Tibial nerve (tissue), 4 donors: Measurements from ENCODE around the gene DHRS2. TPM values are rescaled to one million over a fixed set of nuclear protein-coding genes. Genes with fewer than 3 reads are reported as not detected.

Experiments used
- DNase-seq, 2 donors: peaks; one replicate each; pipeline ENCODE4 v3.0.0-alpha.2; 2019; ENCODE audit warnings: low spot score in 2 of 2
- H3K27ac ChIP-seq, 4 donors: fragments of 200-600 bp; sonication (generic) in 3 of 4; one replicate each; pipeline ENCODE4 v1.5.1; 2017 to 2019; ENCODE audit warnings: mild to moderate bottlenecking in 1 of 4
- H3K27me3 ChIP-seq, 2 donors: fragments of 200-600 bp; sonication (generic) in 1 of 2; one replicate each; pipeline versions ENCODE4 v1.5.1 to v1.6.0; 2017 to 2019
- H3K36me3 ChIP-seq, 3 donors: fragments of 200-600 bp; sonication (generic); one replicate each; pipeline ENCODE4 v1.5.1; 2018 to 2019
- H3K4me1 ChIP-seq, 4 donors: fragments of 200-600 bp; sonication (generic) in 3 of 4; one replicate each; pipeline ENCODE4 v1.5.1; 2017 to 2019
- H3K4me3 ChIP-seq, 4 donors: fragments of 200-600 bp; sonication (generic) in 3 of 4; one replicate each; pipeline ENCODE4 v1.5.1; 2017 to 2019; ENCODE audit warnings: mild to moderate bottlenecking in 1 of 4, moderate library complexity in 1 of 4
- H3K9me3 ChIP-seq, 4 donors: fragments of 200-600 bp; sonication (generic) in 3 of 4; one replicate each; pipeline ENCODE4 v1.5.1; 2017 to 2019
- EP300 ChIP-seq, 2 donors: sonication (generic); formaldehyde crosslinking; IDR thresholded peaks; one replicate each; pipeline ENCODE4 v1.6.1; 2017; ENCODE audit warnings: antibody characterized with exemption in 2 of 2, mild to moderate bottlenecking in 1 of 2
- POLR2A ChIP-seq, 2 donors: fragments of 450-650 bp; IDR thresholded peaks; one replicate each; pipeline ENCODE4 v1.6.1; 2017; ENCODE audit warnings: antibody characterized with exemption in 2 of 2, mild to moderate bottlenecking in 2 of 2, moderate library complexity in 2 of 2
- WGBS, 2 donors: methylation state at CpG; one replicate each; pipeline ENCODE4 v1.1.5; 2018; 5-methylcytosine and 5-hydroxymethylcytosine counted together
- total RNA-seq, 4 donors: library from RNA; depleted of rRNA; stranded (reverse); fragments of >200 nt; gene quantifications; one replicate each; pipeline ENCODE4 v1.1.0, GENCODE V29; 2016
- TF ChIP-seq, protein P1 (sequence below), 5 experiments: fragments of 200-600 bp in 3 of 5; fragments of 450-650 bp in 2 of 5; sonication (generic) in 3 of 5; IDR thresholded peaks; one replicate each; pipeline ENCODE4 v1.5.1; 2016 to 2019; ENCODE audit warnings: antibody characterized with exemption in 5 of 5, mild to moderate bottlenecking in 3 of 5, moderate library complexity in 2 of 5

Gene DHRS2
- total RNA-seq, 4 donors from 2014 or later, result 0.90 TPM; not detected in 3

DNA sequence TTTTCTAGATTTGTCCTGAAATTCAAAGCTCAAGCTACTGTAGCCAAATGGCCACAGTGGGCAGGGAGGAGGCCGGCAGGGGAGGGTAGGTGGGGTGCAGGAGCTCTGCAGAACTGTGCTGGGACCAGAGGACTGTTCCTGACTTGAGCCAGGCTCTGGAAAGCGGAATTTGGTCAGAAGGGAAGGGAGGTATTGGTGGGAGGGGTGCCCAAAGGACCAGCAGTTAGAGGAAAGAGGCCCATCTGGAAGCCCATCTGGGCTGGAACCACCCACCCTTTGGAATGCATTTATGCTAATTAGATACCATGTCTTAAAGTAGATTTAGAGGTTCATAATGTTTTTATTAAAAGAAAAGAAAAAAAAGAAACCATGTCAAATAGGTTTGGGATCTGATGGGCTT lies 33.1 kb upstream of the DHRS2 start:
- 80 to 85% methylated on average over 2 of the region's 2 CpGs for WGBS, 2 donors
- Histone ChIP-seq H3K27me3 (no peaks in the 10 kb centered on the region), H3K4me3 (no peak overlapping the region), H3K27ac (no peak overlapping the region), H3K4me1 (no peaks in the 10 kb centered on the region), H3K9me3 (peaks cover 0 to 3% (median 0%) of the 10 kb centered on the region in 4 donors), H3K36me3 (no peaks in the 10 kb centered on the region)
- TF ChIP-seq, protein P1, sequence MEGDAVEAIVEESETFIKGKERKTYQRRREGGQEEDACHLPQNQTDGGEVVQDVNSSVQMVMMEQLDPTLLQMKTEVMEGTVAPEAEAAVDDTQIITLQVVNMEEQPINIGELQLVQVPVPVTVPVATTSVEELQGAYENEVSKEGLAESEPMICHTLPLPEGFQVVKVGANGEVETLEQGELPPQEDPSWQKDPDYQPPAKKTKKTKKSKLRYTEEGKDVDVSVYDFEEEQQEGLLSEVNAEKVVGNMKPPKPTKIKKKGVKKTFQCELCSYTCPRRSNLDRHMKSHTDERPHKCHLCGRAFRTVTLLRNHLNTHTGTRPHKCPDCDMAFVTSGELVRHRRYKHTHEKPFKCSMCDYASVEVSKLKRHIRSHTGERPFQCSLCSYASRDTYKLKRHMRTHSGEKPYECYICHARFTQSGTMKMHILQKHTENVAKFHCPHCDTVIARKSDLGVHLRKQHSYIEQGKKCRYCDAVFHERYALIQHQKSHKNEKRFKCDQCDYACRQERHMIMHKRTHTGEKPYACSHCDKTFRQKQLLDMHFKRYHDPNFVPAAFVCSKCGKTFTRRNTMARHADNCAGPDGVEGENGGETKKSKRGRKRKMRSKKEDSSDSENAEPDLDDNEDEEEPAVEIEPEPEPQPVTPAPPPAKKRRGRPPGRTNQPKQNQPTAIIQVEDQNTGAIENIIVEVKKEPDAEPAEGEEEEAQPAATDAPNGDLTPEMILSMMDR (IDR thresholded peaks at IDR 0.05), result no peak
- TF ChIP-seq EP300 (IDR thresholded peaks at IDR 0.05) (no peak), POLR2A (IDR thresholded peaks at IDR 0.05) (no peak)
- DNase-seq, result no peak

DNA sequence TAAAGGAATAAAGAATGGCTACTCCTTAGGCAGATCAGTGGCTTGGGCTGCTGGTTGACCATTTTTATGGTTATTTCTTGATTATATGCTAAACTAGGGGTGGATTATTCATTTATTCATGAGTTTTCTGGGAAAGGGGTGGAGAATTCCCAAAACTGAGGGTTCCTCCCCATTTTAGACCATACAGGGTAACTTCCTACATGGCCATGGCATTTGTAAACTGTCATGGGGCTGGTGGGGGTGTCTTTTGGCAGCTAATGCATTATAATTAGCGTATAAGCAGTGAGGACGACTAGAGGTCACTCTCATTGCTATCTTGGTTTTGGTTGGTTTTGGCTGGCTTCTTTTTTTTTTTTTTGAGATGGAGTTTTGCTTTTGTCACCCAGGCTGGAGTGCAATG lies 32.0 kb upstream of the DHRS2 start:
- 69 to 76% methylated on average over 2 of the region's 2 CpGs for WGBS, 2 donors
- Histone ChIP-seq H3K4me1 (no peaks in the 10 kb centered on the region), H3K9me3 (peaks cover 0 to 3% (median 0%) of the 10 kb centered on the region in 4 donors), H3K27ac (no peak overlapping the region), H3K4me3 (no peak overlapping the region), H3K27me3 (no peaks in the 10 kb centered on the region), H3K36me3 (no peaks in the 10 kb centered on the region)
- no peak for DNase-seq
- TF ChIP-seq EP300 (IDR thresholded peaks at IDR 0.05), result no peak
- TF ChIP-seq, protein P1 (IDR thresholded peaks at IDR 0.05), result no peak
- no peak for TF ChIP-seq POLR2A (IDR thresholded peaks at IDR 0.05)

DNA sequence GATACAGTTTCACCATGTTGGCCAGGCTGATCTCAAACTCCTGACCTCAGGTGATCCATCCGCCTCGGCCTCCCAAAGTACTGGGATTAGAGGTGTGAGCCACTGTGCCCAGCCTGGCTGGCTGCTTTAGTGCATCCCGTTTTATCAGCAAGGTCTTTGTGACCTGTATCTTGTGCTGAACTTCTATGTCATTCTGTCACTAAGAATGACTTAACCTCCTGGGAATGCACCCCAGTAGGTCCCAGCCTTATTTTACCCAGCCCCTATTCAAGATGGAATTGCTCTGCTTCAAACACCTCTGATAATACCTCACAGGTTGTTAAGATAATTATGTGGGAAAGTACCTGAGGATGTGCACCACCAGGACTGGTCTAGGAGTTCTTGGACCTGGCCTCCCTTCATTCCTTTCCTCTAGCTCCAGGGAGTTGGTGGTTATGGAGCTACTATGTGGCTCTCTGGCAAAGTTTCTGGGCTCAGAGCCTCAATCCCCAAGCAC lies 31.4 kb upstream of the DHRS2 start:
- Histone ChIP-seq H3K36me3 (no peaks in the 10 kb centered on the region), H3K9me3 (peaks cover 0 to 3% (median 0%) of the 10 kb centered on the region in 4 donors), H3K27ac (no peak overlapping the region), H3K4me1 (no peaks in the 10 kb centered on the region), H3K27me3 (no peaks in the 10 kb centered on the region), H3K4me3 (no peak overlapping the region)
- no peak for DNase-seq
- 75 to 84% methylated on average over 3 of the region's 3 CpGs for WGBS, 2 donors
- TF ChIP-seq, protein P1 (IDR thresholded peaks at IDR 0.05), result no peak
- TF ChIP-seq POLR2A (IDR thresholded peaks at IDR 0.05), result no peak
- TF ChIP-seq EP300 (IDR thresholded peaks at IDR 0.05), result no peak

DNA sequence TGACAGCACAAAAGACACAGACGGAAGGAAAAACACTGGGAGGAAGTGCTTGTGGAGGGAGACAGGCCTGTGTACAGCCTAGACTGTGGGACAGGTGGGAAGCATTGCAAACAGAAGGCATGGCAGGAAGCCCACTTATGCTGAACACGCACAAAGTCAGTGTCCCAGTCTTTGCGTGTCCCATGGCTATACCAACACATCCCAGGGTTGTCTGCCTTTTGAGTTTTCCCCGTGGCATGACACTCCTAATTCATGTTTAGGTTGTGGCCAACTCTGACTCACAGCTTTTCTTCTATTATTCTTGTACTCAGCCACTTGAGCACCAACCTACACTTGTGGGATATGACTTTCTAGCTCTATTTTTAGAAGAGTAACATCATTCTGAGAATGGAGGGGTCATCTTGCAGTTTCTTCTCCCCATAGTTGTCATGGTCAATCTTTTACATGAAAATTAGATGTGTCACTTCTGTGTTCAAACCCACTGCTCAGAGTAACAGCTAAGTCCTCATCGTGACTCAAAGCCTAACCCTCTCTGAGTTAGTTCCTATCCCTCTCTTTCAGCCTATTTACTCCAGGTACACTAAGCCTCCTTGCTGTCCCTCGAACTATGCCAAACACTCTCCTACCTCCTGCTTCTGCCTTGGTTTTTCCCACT lies 30.1 kb upstream of the DHRS2 start:
- H3K4me3 ChIP-seq, result no peak overlapping the region
- TF ChIP-seq, protein P1 (IDR thresholded peaks at IDR 0.05), result no peak
- TF ChIP-seq EP300 (IDR thresholded peaks at IDR 0.05), result no peak
- TF ChIP-seq POLR2A (IDR thresholded peaks at IDR 0.05), result no peak
- no peak for DNase-seq
- no peaks in the 10 kb centered on the region for H3K9me3 ChIP-seq
- H3K36me3 ChIP-seq, result no peaks in the 10 kb centered on the region
- no peaks in the 10 kb centered on the region for H3K27me3 ChIP-seq
- H3K4me1 ChIP-seq, result no peaks in the 10 kb centered on the region
- 70 to 77% methylated on average over 6 of the region's 6 CpGs for WGBS, 2 donors
- H3K27ac ChIP-seq, result no peak overlapping the region

DNA sequence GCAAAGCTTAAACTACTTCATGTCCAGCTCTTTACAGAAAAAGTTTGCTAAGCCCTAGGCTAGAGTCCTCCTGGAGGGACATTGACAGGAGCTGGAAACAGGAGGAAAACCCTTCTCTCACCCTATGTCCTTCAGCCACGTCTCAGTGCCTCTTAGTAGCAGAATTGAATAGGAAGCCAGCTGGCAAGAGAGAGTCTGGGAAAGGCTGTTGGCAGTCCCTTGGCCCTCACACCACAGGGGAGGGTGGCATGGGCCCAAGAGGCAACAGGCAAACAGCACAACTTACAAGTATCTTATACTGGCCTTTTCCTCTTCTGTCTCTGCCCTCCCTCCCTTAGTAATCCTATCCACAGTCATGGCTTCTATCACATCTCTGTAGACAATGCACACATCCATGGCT lies 27.7 kb upstream of the DHRS2 start:
- no peak for DNase-seq
- Histone ChIP-seq H3K27ac (no peak overlapping the region), H3K9me3 (no peaks in the 10 kb centered on the region), H3K4me3 (no peak overlapping the region), H3K27me3 (no peaks in the 10 kb centered on the region), H3K36me3 (no peaks in the 10 kb centered on the region), H3K4me1 (no peaks in the 10 kb centered on the region)
- WGBS, 2 donors, result 36 to 47% methylated on average over 1 of the region's 1 CpG
- TF ChIP-seq EP300 (IDR thresholded peaks at IDR 0.05) (no peak), POLR2A (IDR thresholded peaks at IDR 0.05) (no peak)
- TF ChIP-seq, protein P1 (IDR thresholded peaks at IDR 0.05), result no peak
